K562 (cell line): ENCODE data around the gene CYP2W1. TPM values are rescaled to one million over a fixed set of nuclear protein-coding genes. Genes with fewer than 3 reads are reported as not detected.

ENCODE experiments used
- ATAC-seq: fragments of 200-7000 bp; cut with Tn5 transposase; 3 replicates; pipeline ENCODE4 v1.9.1; 2020; ENCODE audit warnings: moderate library complexity
- BruUV-seq: library from RNA; stranded (reverse); fragments of 400-500 nt; replicated peaks from 2 replicates; lab custom pipeline; 2021; lab: Mats Ljungman, UMichigan
- CTCF ChIA-PET: fragments of 300-600 bp; formaldehyde crosslinking; extraction: SDS; loops from one replicate; lab custom pipeline; 2021; ENCODE audit warnings: low intra/inter-chr PET ratio; lab: Yijun Ruan, JAX
- POLR2A ChIA-PET: fragments of 300-600, 350-650 bp; sonication (Branson Sonifier 250); formaldehyde crosslinking; extraction: SDS; loops from one replicate; lab custom pipeline; 2021; ENCODE audit warnings: antibody characterized with exemption, inconsistent platforms; lab: Yijun Ruan, JAX
- DNase-seq, 4 experiments: peaks; one replicate each; pipeline versions ENCODE4 v3.0.0 to v3.0.0-alpha.2; 2011 to 2018; ENCODE audit warnings: low spot score in 3 of 4, mixed read lengths in 3 of 4; ENCODE audit errors: extremely low read depth in 1 of 4
- FAIRE-seq: peaks from 2 replicates; lab custom pipeline; 2011; peaks lifted over from hg19 to GRCh38; lab: Jason Lieb, UNC
- H2AFZ ChIP-seq: 2 replicates; pipeline ENCODE4 v1.6.0; 2011; ENCODE audit warnings: low read depth, low read length, control low read depth, inconsistent platforms
- H3K27ac ChIP-seq: fragments of 200-600 bp; 3 replicates; pipeline ENCODE4 v1.8.0; 2011; ENCODE audit warnings: low read depth, mild to moderate bottlenecking, control low read depth, inconsistent platforms, low read length, moderate library complexity, mixed read lengths; ENCODE audit errors: extremely low read depth
- H3K27me3 ChIP-seq, 2 experiments: fragments of 300-600 bp in 1 of 2; 2 replicates in 1 of 2; 3 replicates in 1 of 2; pipeline versions ENCODE4 v1.6.0 to v1.8.0; 2011; ENCODE audit warnings: inconsistent platforms in 2 of 2, low read length in 2 of 2, mild to moderate bottlenecking in 1 of 2, mixed read lengths in 1 of 2, moderate library complexity in 1 of 2; ENCODE audit not compliant: control insufficient read depth in 2 of 2, insufficient read depth in 2 of 2
- H3K36me3 ChIP-seq: fragments of 300-600 bp; 3 replicates; pipeline ENCODE4 v1.8.0; 2011; ENCODE audit warnings: mild to moderate bottlenecking, low read length, inconsistent platforms; ENCODE audit not compliant: control insufficient read depth, insufficient read depth
- H3K4me1 ChIP-seq, 2 experiments: fragments of 200-600 bp in 1 of 2; replicated peaks in 1 of 2; 2 replicates in 1 of 2; 3 replicates in 1 of 2; pipeline versions ENCODE4 v1.5.1 to v1.8.0; 2011; ENCODE audit warnings: inconsistent platforms in 2 of 2, low read length in 2 of 2, mild to moderate bottlenecking in 1 of 2, mixed read lengths in 1 of 2, moderate library complexity in 1 of 2; ENCODE audit not compliant: control insufficient read depth in 2 of 2, insufficient read depth in 2 of 2
- H3K4me2 ChIP-seq: 2 replicates; pipeline ENCODE4 v1.6.1; 2011; ENCODE audit warnings: low read length, control low read depth, inconsistent platforms, mixed read lengths; ENCODE audit not compliant: insufficient read depth
- H3K4me3 ChIP-seq: fragments of 200-600 bp; sonication (generic), shearing (Covaris generic); 2 replicates; pipeline ENCODE4 v1.5.1; 2016; ENCODE audit warnings: control low read depth, inconsistent platforms
- H3K79me2 ChIP-seq: fragments of 200-600 bp; 3 replicates; pipeline ENCODE4 v1.8.0; 2011; ENCODE audit warnings: low read length, inconsistent platforms; ENCODE audit not compliant: control insufficient read depth, insufficient read depth
- H3K9ac ChIP-seq, 2 experiments: 2 replicates each; pipeline versions ENCODE4 v1.6.0 to v1.6.1; 2011; ENCODE audit warnings: low read depth in 2 of 2, low read length in 2 of 2, control low read depth in 1 of 2, inconsistent platforms in 1 of 2, mild to moderate bottlenecking in 1 of 2, mixed read lengths in 1 of 2; ENCODE audit not compliant: insufficient read depth in 1 of 2
- H3K9me1 ChIP-seq: one replicate; pipeline ENCODE4 v1.6.0; 2011; ENCODE audit warnings: inconsistent platforms, mild to moderate bottlenecking, low read length, moderate library complexity; ENCODE audit not compliant: control insufficient read depth, insufficient read depth
- H3K9me3 ChIP-seq: replicated peaks from 2 replicates; pipeline ENCODE4 v1.5.1; 2011; ENCODE audit warnings: low read depth, low read length, inconsistent platforms; ENCODE audit not compliant: control insufficient read depth, insufficient read depth
- H4K20me1 ChIP-seq: replicated peaks from 2 replicates; pipeline ENCODE4 v1.6.1; 2011; ENCODE audit warnings: low read length, inconsistent platforms, mixed read lengths; ENCODE audit not compliant: control insufficient read depth, insufficient read depth
- ARID1B ChIP-seq: fragments of 450-650 bp; IDR thresholded peaks from 2 replicates; pipeline ENCODE4 v1.6.1; 2016; ENCODE audit warnings: antibody characterized with exemption, mild to moderate bottlenecking, inconsistent platforms
- CREB3 ChIP-seq: fragments of 450-650 bp; conservative IDR thresholded peaks from 2 replicates; pipeline ENCODE4 v1.6.1; 2016; ENCODE audit warnings: missing genetic modification characterization, low read depth, mild to moderate bottlenecking, missing compliant biosample characterization, moderate library complexity
- E2F6 ChIP-seq, 2 experiments: IDR thresholded peaks; 2 replicates each; pipeline ENCODE4 v1.6.1; 2011; ENCODE audit warnings: borderline replicate concordance in 1 of 2, control low read depth in 1 of 2, low read depth in 1 of 2, low read length in 1 of 2, mild to moderate bottlenecking in 1 of 2, mixed read lengths in 1 of 2, moderate library complexity in 1 of 2; ENCODE audit not compliant: insufficient read depth in 1 of 2, insufficient read length in 1 of 2, poor library complexity in 1 of 2, severe bottlenecking in 1 of 2; ENCODE audit errors: extremely low read depth in 1 of 2
- ESRRB ChIP-seq: fragments of 250-450 bp; sonication (Bioruptor Pico); IDR thresholded peaks from 2 replicates; pipeline ENCODE4 v1.5.0; 2020; ENCODE audit warnings: mild to moderate bottlenecking, moderate library complexity, borderline replicate concordance
- GATAD2B ChIP-seq: fragments of 450-650 bp; IDR thresholded peaks from 2 replicates; pipeline ENCODE4 v1.6.1; 2017; ENCODE audit warnings: mild to moderate bottlenecking, borderline replicate concordance
- HDAC8 ChIP-seq: fragments of 450-650 bp; IDR thresholded peaks from 2 replicates; pipeline ENCODE4 v1.6.1; 2016; ENCODE audit warnings: mild to moderate bottlenecking, missing genetic modification characterization, moderate library complexity, missing compliant biosample characterization
- HOXB6 ChIP-seq: fragments of 250-450 bp; sonication (Bioruptor Pico); IDR thresholded peaks from 2 replicates; pipeline ENCODE4 v1.5.1; 2022; ENCODE audit warnings: mild to moderate bottlenecking, borderline replicate concordance
- KAT2B ChIP-seq: IDR thresholded peaks from one replicate; pipeline ENCODE4 v1.6.1; 2012; ENCODE audit warnings: low read depth, mild to moderate bottlenecking, control low read depth, inconsistent platforms, low read length, moderate library complexity
- MAZ ChIP-seq, 2 experiments: fragments of 450-650 bp in 1 of 2; sonication (generic) in 1 of 2; formaldehyde crosslinking; IDR thresholded peaks in 1 of 2; conservative IDR thresholded peaks in 1 of 2; 2 replicates each; pipeline versions ENCODE4 v1.4.0 to v1.5.0; 2020; ENCODE audit warnings: mild to moderate bottlenecking in 1 of 2, missing genetic modification reagents in 1 of 2
- TCFL5 ChIP-seq: fragments of 250-450 bp; sonication (Bioruptor Pico); conservative IDR thresholded peaks from 2 replicates; pipeline ENCODE4 v1.6.1; 2021; ENCODE audit warnings: mild to moderate bottlenecking, moderate library complexity, matching md5 sums
- THAP7 ChIP-seq: fragments of 250-450 bp; sonication (Bioruptor Pico); IDR thresholded peaks from 2 replicates; pipeline ENCODE4 v1.5.0; 2021
- ZNF57 ChIP-seq: fragments of 450-650 bp; formaldehyde crosslinking; IDR thresholded peaks from 2 replicates; pipeline ENCODE4 v1.4.0; 2020; ENCODE audit warnings: mild to moderate bottlenecking, moderate library complexity
- ZNF668 ChIP-seq: fragments of 250-450 bp; sonication (Bioruptor Pico); IDR thresholded peaks from 2 replicates; pipeline ENCODE4 v1.8.0; 2022; ENCODE audit warnings: mild to moderate bottlenecking, inconsistent platforms
- ZNF780A ChIP-seq: fragments of 250-450 bp; sonication (Bioruptor Pico); IDR thresholded peaks from 2 replicates; pipeline ENCODE4 v1.5.0; 2021; ENCODE audit warnings: mild to moderate bottlenecking
- WGBS: fragments of 100-300 bp; shearing (Covaris generic); methylation state at CpG from one replicate; pipeline ENCODE4 v1.1.6; 2016; ENCODE audit warnings: low coverage, mixed read lengths; ENCODE audit not compliant: insufficient coverage; ENCODE audit errors: missing lambda C conversion rate; 5-methylcytosine and 5-hydroxymethylcytosine counted together
- in situ Hi-C: fragments of 300-500 bp; cut with MboI; formaldehyde crosslinking; loops from 4 replicates; pipeline ENCODE4 v1.15.0; 2018; ENCODE audit warnings: inconsistent platforms, mixed read lengths
- intact Hi-C: fragments of 100-400 bp; cut with micrococcal nuclease; formaldehyde crosslinking; loops from 2 replicates; pipeline ENCODE4 v1.14.2; 2022
- polyA plus RNA-seq, 8 experiments: library from polyadenylated mRNA; depleted of rRNA in 4 of 8; stranded (reverse) in 5 of 8; unstranded in 3 of 8; fragments of >200 nt; fragmentation: Nextera tagmentation in 2 of 8; fragmentation: Illumina TruSeq in 1 of 8; extraction: Ambion mirVana in 2 of 8; extraction: Trizol in 1 of 8; gene quantifications; 2 replicates each; pipeline versions ENCODE4 v1.2.1 to v1.2.3, GENCODE V29; 2011 to 2014; ENCODE audit warnings: inconsistent platforms in 1 of 8, missing spikeins in 1 of 8
- total RNA-seq, 7 experiments: library from RNA; depleted of rRNA in 6 of 7; stranded (reverse); fragments of >200 nt in 6 of 7; fragmentation: Illumina TruSeq in 2 of 7; extraction: Trizol in 2 of 7; gene quantifications; 2 replicates each; pipeline versions ENCODE4 v1.2.1 to v1.2.3, GENCODE V29; 2011 to 2021; ENCODE audit warnings: low replicate concordance in 1 of 7
- TF ChIP-seq, protein P1 (sequence below): sonication (generic); formaldehyde crosslinking; IDR thresholded peaks from 2 replicates; pipeline ENCODE4 v1.8.1; 2023; ENCODE audit warnings: mild to moderate bottlenecking, missing genetic modification reagents

Gene CYP2W1
- total and polyA plus RNA-seq, 9 of the 15 experiments (the other 6 are each of a cell fraction or from before 2014, with no cell fraction given): not detected

DNA sequence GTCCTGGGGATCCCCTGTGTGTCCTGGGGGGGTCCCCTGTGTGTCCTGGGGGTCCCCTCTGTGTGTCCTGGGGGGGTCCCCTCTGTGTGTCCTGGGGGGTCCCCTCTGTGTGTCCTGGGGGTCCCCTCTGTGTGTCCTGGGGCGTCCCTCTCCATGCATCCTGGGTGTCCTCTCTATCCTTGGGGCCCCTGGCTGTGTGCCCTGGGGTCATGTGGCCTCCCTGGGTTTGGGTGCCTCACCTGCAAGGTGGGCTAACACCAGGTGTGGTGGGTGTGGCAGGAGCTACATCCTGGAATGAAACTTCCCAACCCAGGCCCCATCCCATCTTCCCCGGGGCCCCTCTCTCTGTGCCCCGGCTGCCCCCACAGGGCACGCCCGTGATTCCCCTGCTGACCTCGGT is 4.9 kb downstream of the CYP2W1 start (continued):
- TF ChIP-seq E2F6 (IDR thresholded peaks at IDR 0.05; ENCODE audit: borderline replicate concordance in 1 of 2, extremely low read depth in 1 of 2, insufficient read depth in 1 of 2, insufficient read length in 1 of 2, low read depth in 1 of 2, low read length in 1 of 2, poor library complexity in 1 of 2, severe bottlenecking in 1 of 2): no peak
- TF ChIP-seq MAZ (CRISPR knock-in tag; conservative IDR thresholded peaks at IDR 0.05 in 1 of 2, IDR thresholded peaks at IDR 0.05 in 1 of 2): no peak
- TF ChIP-seq GATAD2B: no peak
- TF ChIP-seq, all 486 proteins: peak for 0

GRCh38 chr7:988426-988911 is 5.5 kb downstream of the CYP2W1 start:
- Histone ChIP-seq H3K79me2 (no peaks in the 10 kb centered on the region), H3K27ac (no peak overlapping the region), H2AFZ (peak overlapping the region; percentile 51), H3K9ac (peak overlapping the region in 1 of 2 experiments; percentile 71; a peak in 1 of 4 replicates), H3K9me1 (peaks cover 2% of the 10 kb centered on the region), H3K27me3 (peaks cover 5 to 21% of the 10 kb centered on the region in 2 experiments; a peak in 4 of 5 replicates), H3K4me3 (no peak overlapping the region), H3K4me1 (peaks cover 0 to 81% of the 10 kb centered on the region in 2 experiments; a peak in 2 of 5 replicates), H3K4me2 (no peak overlapping the region), H4K20me1 (no peaks in the 10 kb centered on the region), H3K9me3 (no peaks in the 10 kb centered on the region), H3K36me3 (no peaks in the 10 kb centered on the region)
- no peak for FAIRE-seq
- 17% methylated on average over 13 of the region's 24 CpGs for WGBS
- DNase-seq: peak in 3 of 4 experiments; percentile 32 to 50 (median 48)
- ChIA-PET CTCF (interaction anchor here (0.7 kb wide), 1 partner anchor 192 kb away, joined by 3 read pairs; no protein-coding TSS in a partner anchor), POLR2A (interaction anchor here (0.6 to 1.0 kb wide), 2 partner anchors 11 to 116 kb away, joined by 3 read pairs; no protein-coding TSS in a partner anchor)
- intact Hi-C loops (no loop called here), in situ Hi-C loops (loop anchor here (25.0 kb wide), 1 partner anchor 174 kb away; the partner anchor contains the start of gene ZFAND2A)
- no TSS peak for BruUV-seq
- ATAC-seq: peak; percentile 11; the same call in 2 of the 3 replicates
- TF ChIP-seq ZNF780A (CRISPR knock-in tag) (no peak), HOXB6 (CRISPR knock-in tag) (no peak), ARID1B (no peak), KAT2B (no peak), ZNF668 (no peak), ZNF57 (CRISPR knock-in tag) (no peak), CREB3 (tag) (no peak), THAP7 (CRISPR knock-in tag) (no peak), HDAC8 (tag) (no peak), TCFL5 (no peak), ESRRB (CRISPR knock-in tag) (no peak)
- TF ChIP-seq, protein P1, sequence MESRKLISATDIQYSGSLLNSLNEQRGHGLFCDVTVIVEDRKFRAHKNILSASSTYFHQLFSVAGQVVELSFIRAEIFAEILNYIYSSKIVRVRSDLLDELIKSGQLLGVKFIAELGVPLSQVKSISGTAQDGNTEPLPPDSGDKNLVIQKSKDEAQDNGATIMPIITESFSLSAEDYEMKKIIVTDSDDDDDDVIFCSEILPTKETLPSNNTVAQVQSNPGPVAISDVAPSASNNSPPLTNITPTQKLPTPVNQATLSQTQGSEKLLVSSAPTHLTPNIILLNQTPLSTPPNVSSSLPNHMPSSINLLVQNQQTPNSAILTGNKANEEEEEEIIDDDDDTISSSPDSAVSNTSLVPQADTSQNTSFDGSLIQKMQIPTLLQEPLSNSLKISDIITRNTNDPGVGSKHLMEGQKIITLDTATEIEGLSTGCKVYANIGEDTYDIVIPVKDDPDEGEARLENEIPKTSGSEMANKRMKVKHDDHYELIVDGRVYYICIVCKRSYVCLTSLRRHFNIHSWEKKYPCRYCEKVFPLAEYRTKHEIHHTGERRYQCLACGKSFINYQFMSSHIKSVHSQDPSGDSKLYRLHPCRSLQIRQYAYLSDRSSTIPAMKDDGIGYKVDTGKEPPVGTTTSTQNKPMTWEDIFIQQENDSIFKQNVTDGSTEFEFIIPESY (CRISPR knock-in tag): peak; percentile 70; the same call in 1 of the 2 replicates
